ENCODE data around the gene ACTR3C. TPM values are rescaled to one million over a fixed set of nuclear protein-coding genes. Genes with fewer than 3 reads are reported as not detected.
"Not testable (repeated sequence)": the region's sequence is repeated elsewhere in the genome, so short reads cannot be mapped to it uniquely, and the experiment has no call there.

Gene ACTR3C
- total RNA-seq, 5 donors from 2014 or later (not counting 1 experiment from before 2014, with no cell fraction given): 9.2 to 14.6 (median 12.4) TPM

DNA sequence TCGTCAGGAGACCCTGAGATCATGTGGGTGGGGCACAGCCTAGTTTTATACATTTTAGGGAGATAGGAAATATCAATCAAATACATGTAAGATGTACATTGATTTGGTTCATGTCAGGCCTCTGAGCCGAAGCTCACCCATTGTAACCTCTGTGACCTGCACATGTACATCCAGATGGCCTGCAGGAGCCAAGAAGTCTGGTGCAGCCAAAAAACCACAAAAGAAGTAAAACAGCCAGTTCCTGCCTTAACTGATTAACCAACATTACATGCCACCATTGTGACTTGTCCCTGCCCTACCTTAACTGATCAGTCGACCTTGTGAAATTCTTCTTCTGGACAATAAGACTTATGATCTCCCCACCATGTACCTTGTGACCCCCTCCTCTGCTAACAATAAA is 16.2 kb downstream of the ACTR3C start:
- Histone ChIP-seq H3K27ac (ENCODE audit: low read length) (no peak overlapping the region), H3K27me3 (replicated peaks in 1 of 2; ENCODE audit: control insufficient read depth in 2 of 2, extremely low read depth in 1 of 2, insufficient read depth in 2 of 2, low read length in 1 of 2) (no peaks in the 10 kb centered on the region), H3K4me1 (ENCODE audit: control insufficient read depth in 1 of 2, extremely low read depth in 1 of 2, insufficient read depth in 2 of 2, low read length in 2 of 2) (no peaks in the 10 kb centered on the region), H3K9me3 (no peaks in the 10 kb centered on the region), H3K36me3 (ENCODE audit: control insufficient read depth in 2 of 2, extremely low read depth in 1 of 2, insufficient read depth in 1 of 2, low read length in 1 of 2) (no peaks in the 10 kb centered on the region), H3K4me3 (ENCODE audit: control insufficient read depth in 1 of 2, extremely low read depth in 1 of 2, low read length in 1 of 2) (no peak overlapping the region)
- H3K4me1 Mint-ChIP-seq: peaks cover 0 to 14% (median 0%) of the 10 kb centered on the region in 3 donors
- ChIA-PET CTCF (no interaction called here), POLR2A (no interaction called here)
- H3K27ac Mint-ChIP-seq: no peak overlapping the region
- H3K27me3 Mint-ChIP-seq: no peaks in the 10 kb centered on the region
- no peaks in the 10 kb centered on the region for H3K36me3 Mint-ChIP-seq
- DNase-seq: no peak
- 78% methylated on average over 1 of the region's 3 CpGs for WGBS (ENCODE audit: insufficient coverage)
- ATAC-seq (replicated peaks in 1 of 4): no peak
- H3K4me3 Mint-ChIP-seq: no peak overlapping the region
- H3K9me3 Mint-ChIP-seq: no peaks in the 10 kb centered on the region

GRCh38 chr7:150306377-150306776 is 17.0 kb downstream of the ACTR3C start:
- H3K9me3 ChIP-seq; H3K27me3 Mint-ChIP-seq; H3K27me3 ChIP-seq (replicated peaks in 1 of 2; ENCODE audit: control insufficient read depth in 2 of 2, extremely low read depth in 1 of 2, insufficient read depth in 2 of 2, low read length in 1 of 2); H3K36me3 Mint-ChIP-seq; H3K27ac ChIP-seq (ENCODE audit: low read length); H3K36me3 ChIP-seq (ENCODE audit: control insufficient read depth in 2 of 2, extremely low read depth in 1 of 2, insufficient read depth in 1 of 2, low read length in 1 of 2); CTCF ChIA-PET; H3K4me1 ChIP-seq (ENCODE audit: control insufficient read depth in 1 of 2, extremely low read depth in 1 of 2, insufficient read depth in 2 of 2, low read length in 2 of 2); POLR2A ChIA-PET; H3K27ac Mint-ChIP-seq; H3K4me3 Mint-ChIP-seq; H3K4me3 ChIP-seq (ENCODE audit: control insufficient read depth in 1 of 2, extremely low read depth in 1 of 2, low read length in 1 of 2); H3K9me3 Mint-ChIP-seq; ATAC-seq (replicated peaks in 1 of 4); DNase-seq: not testable (repeated sequence)
- no CpG with 5 or more reads among the region's 5 CpGs for WGBS (ENCODE audit: insufficient coverage)
- peaks cover 0 to 14% (median 0%) of the 10 kb centered on the region in 3 donors for H3K4me1 Mint-ChIP-seq

- H3K4me1 ChIP-seq (ENCODE audit: control insufficient read depth in 1 of 2, extremely low read depth in 1 of 2, insufficient read depth in 2 of 2, low read length in 2 of 2); H3K27me3 Mint-ChIP-seq; H3K36me3 Mint-ChIP-seq; DNase-seq; H3K4me3 Mint-ChIP-seq; CTCF ChIA-PET; H3K4me3 ChIP-seq (ENCODE audit: control insufficient read depth in 1 of 2, extremely low read depth in 1 of 2, low read length in 1 of 2); H3K27ac Mint-ChIP-seq; H3K9me3 Mint-ChIP-seq; H3K36me3 ChIP-seq (ENCODE audit: control insufficient read depth in 2 of 2, extremely low read depth in 1 of 2, insufficient read depth in 1 of 2, low read length in 1 of 2); POLR2A ChIA-PET; H3K9me3 ChIP-seq; H3K27ac ChIP-seq (ENCODE audit: low read length); ATAC-seq (replicated peaks in 1 of 4); H3K27me3 ChIP-seq (replicated peaks in 1 of 2; ENCODE audit: control insufficient read depth in 2 of 2, extremely low read depth in 1 of 2, insufficient read depth in 2 of 2, low read length in 1 of 2): not testable (repeated sequence)
- no CpG with 5 or more reads among the region's 2 CpGs for WGBS (ENCODE audit: insufficient coverage)
- H3K4me1 Mint-ChIP-seq: peaks cover 0 to 14% (median 0%) of the 10 kb centered on the region in 3 donors
Observed at GRCh38 chr7:150305903-150306284, 17.5 kb downstream of the ACTR3C start.

DNA sequence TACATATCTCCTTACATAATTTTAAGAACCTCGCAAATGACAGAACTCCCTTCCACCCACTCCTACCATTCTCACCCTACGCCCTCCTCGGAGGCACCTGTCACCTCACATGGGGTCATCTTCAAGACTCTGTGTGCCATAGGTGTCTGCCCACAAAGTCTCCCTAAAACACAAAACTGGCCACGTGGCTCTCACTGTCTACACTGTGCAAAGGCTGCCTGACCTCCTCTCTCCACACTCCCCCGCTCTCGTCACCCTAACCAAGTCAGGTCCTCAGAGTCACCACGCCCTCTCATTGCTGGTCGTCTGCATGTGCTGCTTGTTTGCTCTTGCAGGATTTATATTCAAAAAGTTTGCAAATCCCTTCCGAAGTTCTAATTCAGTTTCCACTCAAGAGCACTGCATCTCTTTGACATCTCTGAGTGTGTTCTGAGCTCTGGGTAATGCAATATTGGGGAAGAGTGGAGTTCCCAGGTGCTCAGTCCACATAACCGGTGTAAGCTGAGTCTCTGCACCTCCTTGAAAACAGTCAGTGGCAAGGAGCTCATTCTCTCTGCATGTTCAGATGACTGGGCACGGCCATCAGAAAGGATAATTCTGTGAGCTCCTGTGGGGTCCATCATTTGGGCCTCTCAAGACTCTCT is 18.0 kb downstream of the ACTR3C start:
- H3K36me3 Mint-ChIP-seq; H3K4me3 Mint-ChIP-seq; H3K4me3 ChIP-seq (ENCODE audit: control insufficient read depth in 1 of 2, extremely low read depth in 1 of 2, low read length in 1 of 2); DNase-seq; H3K27ac Mint-ChIP-seq; H3K27me3 Mint-ChIP-seq; POLR2A ChIA-PET; ATAC-seq (replicated peaks in 1 of 4); H3K36me3 ChIP-seq (ENCODE audit: control insufficient read depth in 2 of 2, extremely low read depth in 1 of 2, insufficient read depth in 1 of 2, low read length in 1 of 2); H3K9me3 Mint-ChIP-seq; H3K27me3 ChIP-seq (replicated peaks in 1 of 2; ENCODE audit: control insufficient read depth in 2 of 2, extremely low read depth in 1 of 2, insufficient read depth in 2 of 2, low read length in 1 of 2); H3K27ac ChIP-seq (ENCODE audit: low read length); CTCF ChIA-PET; H3K4me1 ChIP-seq (ENCODE audit: control insufficient read depth in 1 of 2, extremely low read depth in 1 of 2, insufficient read depth in 2 of 2, low read length in 2 of 2); H3K9me3 ChIP-seq: not testable (repeated sequence)
- peaks cover 0 to 14% (median 0%) of the 10 kb centered on the region in 3 donors for H3K4me1 Mint-ChIP-seq
- WGBS (ENCODE audit: insufficient coverage): 84% methylated on average over 3 of the region's 11 CpGs

DNA sequence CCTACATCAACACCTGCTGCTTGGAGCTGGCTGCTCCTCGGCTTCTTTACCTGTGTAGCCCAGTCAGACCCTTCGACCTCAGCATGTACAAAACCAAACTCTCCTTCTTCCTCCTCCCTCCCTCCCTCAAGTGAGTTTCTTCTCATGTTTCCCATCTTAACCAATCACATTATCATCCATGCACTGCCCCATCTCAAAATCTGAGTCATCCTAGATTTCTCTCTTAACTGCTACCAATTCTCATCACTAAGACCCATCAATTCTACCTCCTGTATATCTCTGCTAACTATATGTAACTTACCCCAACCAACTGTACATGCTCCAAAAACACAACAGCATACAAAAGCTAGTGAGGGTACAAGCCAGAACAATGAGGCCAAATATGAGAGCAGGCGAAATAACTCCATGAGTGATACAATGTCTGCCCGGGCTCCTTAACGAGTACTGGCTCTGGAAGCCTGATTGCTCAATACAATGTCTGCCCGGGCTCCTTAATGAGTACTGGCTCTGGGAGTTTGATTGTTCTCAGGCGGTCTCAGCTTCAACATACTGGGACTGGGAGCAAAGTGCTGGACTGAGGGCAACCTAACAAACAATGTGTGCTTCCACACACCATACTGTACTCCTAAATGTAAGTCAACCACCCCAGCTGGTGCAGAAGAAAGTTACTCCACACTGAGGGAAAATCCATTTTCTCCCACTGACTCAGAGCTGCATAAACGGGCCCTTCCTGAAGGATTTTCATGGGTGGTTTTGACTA is 18.7 kb downstream of the ACTR3C start:
- H3K4me1 Mint-ChIP-seq: peaks cover 0 to 14% (median 0%) of the 10 kb centered on the region in 3 donors
- H3K9me3 ChIP-seq; H3K27me3 Mint-ChIP-seq; H3K4me3 Mint-ChIP-seq; H3K27ac ChIP-seq (ENCODE audit: low read length); POLR2A ChIA-PET; H3K36me3 ChIP-seq (ENCODE audit: control insufficient read depth in 2 of 2, extremely low read depth in 1 of 2, insufficient read depth in 1 of 2, low read length in 1 of 2); CTCF ChIA-PET; ATAC-seq (replicated peaks in 1 of 4); DNase-seq; H3K27me3 ChIP-seq (replicated peaks in 1 of 2; ENCODE audit: control insufficient read depth in 2 of 2, extremely low read depth in 1 of 2, insufficient read depth in 2 of 2, low read length in 1 of 2); H3K4me3 ChIP-seq (ENCODE audit: control insufficient read depth in 1 of 2, extremely low read depth in 1 of 2, low read length in 1 of 2); H3K9me3 Mint-ChIP-seq; H3K4me1 ChIP-seq (ENCODE audit: control insufficient read depth in 1 of 2, extremely low read depth in 1 of 2, insufficient read depth in 2 of 2, low read length in 2 of 2); H3K27ac Mint-ChIP-seq; H3K36me3 Mint-ChIP-seq: not testable (repeated sequence)
- no CpG with 5 or more reads among the region's 8 CpGs for WGBS (ENCODE audit: insufficient coverage)

GRCh38 chr7:150302908-150303310 is 20.4 kb downstream of the ACTR3C start:
- WGBS (ENCODE audit: insufficient coverage): no CpG with 5 or more reads among the region's 1 CpG
- H3K27me3 Mint-ChIP-seq; H3K4me3 ChIP-seq (ENCODE audit: control insufficient read depth in 1 of 2, extremely low read depth in 1 of 2, low read length in 1 of 2); H3K27me3 ChIP-seq (replicated peaks in 1 of 2; ENCODE audit: control insufficient read depth in 2 of 2, extremely low read depth in 1 of 2, insufficient read depth in 2 of 2, low read length in 1 of 2); H3K4me1 Mint-ChIP-seq; CTCF ChIA-PET; H3K36me3 Mint-ChIP-seq; H3K27ac ChIP-seq (ENCODE audit: low read length); POLR2A ChIA-PET; H3K4me1 ChIP-seq (ENCODE audit: control insufficient read depth in 1 of 2, extremely low read depth in 1 of 2, insufficient read depth in 2 of 2, low read length in 2 of 2); H3K4me3 Mint-ChIP-seq; H3K9me3 Mint-ChIP-seq; H3K27ac Mint-ChIP-seq; H3K9me3 ChIP-seq; DNase-seq; H3K36me3 ChIP-seq (ENCODE audit: control insufficient read depth in 2 of 2, extremely low read depth in 1 of 2, insufficient read depth in 1 of 2, low read length in 1 of 2); ATAC-seq (replicated peaks in 1 of 4): not testable (repeated sequence)

Data from T-cell (primary cell).